Measurements from ENCODE around the gene PHOX2A. TPM values are rescaled to one million over a fixed set of nuclear protein-coding genes. Genes with fewer than 3 reads are reported as not detected.
"Not testable (repeated sequence)": the region's sequence is repeated elsewhere in the genome, so short reads cannot be mapped to it uniquely, and the experiment has no call there.

The PHOX2A gene
- total RNA-seq, 6 experiments from 2014 or later: not detected

DNA sequence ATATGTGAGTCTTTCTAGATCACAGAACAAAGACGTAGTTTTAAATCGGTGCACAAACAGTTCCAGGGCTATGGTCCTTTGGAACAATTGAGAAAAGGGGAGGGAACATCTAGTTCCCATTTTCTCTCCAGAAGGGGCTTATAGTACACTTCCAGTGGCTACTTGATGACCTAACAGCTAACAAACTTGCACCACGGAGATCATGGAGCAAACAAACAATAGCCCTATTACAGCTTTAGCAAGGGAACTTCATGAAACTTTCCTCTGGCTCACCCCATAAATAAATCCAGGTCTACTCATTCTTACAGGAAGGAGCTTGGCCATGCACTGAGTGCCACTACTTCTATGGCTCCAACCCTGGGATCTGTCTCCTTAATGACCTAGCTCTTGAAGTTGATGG is 35.7 kb downstream of the PHOX2A start:
- DNase-seq (no peak), ATAC-seq (peak in 3 of 4 donors; percentile 34 to 48 (median 48))
- H3K36me3 ChIP-seq: no peaks in the 10 kb centered on the region
- TF ChIP-seq POLR2A (IDR thresholded peaks at IDR 0.05): no peak
- TF ChIP-seq, protein P1, sequence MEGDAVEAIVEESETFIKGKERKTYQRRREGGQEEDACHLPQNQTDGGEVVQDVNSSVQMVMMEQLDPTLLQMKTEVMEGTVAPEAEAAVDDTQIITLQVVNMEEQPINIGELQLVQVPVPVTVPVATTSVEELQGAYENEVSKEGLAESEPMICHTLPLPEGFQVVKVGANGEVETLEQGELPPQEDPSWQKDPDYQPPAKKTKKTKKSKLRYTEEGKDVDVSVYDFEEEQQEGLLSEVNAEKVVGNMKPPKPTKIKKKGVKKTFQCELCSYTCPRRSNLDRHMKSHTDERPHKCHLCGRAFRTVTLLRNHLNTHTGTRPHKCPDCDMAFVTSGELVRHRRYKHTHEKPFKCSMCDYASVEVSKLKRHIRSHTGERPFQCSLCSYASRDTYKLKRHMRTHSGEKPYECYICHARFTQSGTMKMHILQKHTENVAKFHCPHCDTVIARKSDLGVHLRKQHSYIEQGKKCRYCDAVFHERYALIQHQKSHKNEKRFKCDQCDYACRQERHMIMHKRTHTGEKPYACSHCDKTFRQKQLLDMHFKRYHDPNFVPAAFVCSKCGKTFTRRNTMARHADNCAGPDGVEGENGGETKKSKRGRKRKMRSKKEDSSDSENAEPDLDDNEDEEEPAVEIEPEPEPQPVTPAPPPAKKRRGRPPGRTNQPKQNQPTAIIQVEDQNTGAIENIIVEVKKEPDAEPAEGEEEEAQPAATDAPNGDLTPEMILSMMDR (IDR thresholded peaks at IDR 0.05): no peak
- WGBS (ENCODE audit: insufficient coverage, low coverage, low lambda C conversion rate, missing lambda C conversion rate): no CpG with 5 or more reads among the region's 3 CpGs
- H3K4me1 ChIP-seq: no peaks in the 10 kb centered on the region
- intact Hi-C loops (cut with DNase I): no loop called here
- H3K4me3 ChIP-seq: no peak overlapping the region
- H3K27me3 ChIP-seq: no peaks in the 10 kb centered on the region
- H3K9me3 ChIP-seq: no peaks in the 10 kb centered on the region
- no peak overlapping the region for H3K27ac ChIP-seq

DNA sequence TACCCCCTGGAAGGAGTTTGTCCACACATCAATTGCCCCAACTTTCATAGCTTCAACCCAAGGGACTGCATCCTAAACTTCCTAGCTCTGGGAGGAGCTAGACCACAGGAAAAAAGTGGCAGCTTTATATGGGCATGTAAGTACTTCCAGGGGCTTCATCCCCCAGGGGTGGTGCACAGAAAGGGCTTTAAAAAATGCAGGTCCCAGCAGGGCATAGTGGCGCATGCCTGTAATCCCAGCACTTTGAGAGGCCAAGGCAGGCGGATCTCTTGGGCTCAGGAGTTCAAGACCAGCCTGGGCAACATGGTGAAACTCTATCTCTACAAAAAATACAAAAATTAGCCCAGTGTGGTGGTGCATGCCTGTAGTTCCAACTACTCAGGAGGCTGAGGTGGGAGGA is 37.2 kb downstream of the PHOX2A start:
- H3K27me3 ChIP-seq; H3K27ac ChIP-seq; H3K4me3 ChIP-seq; intact Hi-C loops (cut with DNase I); DNase-seq; H3K4me1 ChIP-seq; H3K9me3 ChIP-seq; ATAC-seq; H3K36me3 ChIP-seq: not testable (repeated sequence)
- no CpG with 5 or more reads among the region's 2 CpGs for WGBS (ENCODE audit: insufficient coverage, low coverage, low lambda C conversion rate, missing lambda C conversion rate)

DNA sequence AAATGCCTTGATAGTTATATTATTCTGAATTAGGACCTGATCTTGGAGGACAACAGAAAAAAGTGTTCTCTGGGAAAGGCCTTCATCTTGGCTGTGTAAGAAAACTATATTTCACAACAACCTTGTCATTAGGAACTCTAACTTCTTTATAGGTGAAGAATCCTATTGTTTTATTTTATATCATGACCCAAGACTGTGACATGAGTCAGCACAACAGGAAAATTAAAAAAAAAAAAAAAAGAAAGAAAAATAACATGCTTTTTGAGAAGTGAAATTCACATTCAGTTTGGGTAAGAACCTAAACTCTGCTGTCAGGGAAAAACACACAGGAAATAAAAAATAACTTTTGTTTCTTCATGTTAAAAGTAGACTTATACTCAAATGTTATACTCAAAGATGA is 39.1 kb downstream of the PHOX2A start:
- Histone ChIP-seq H3K27ac (no peak overlapping the region), H3K36me3 (no peaks in the 10 kb centered on the region), H3K4me3 (no peak overlapping the region), H3K4me1 (no peaks in the 10 kb centered on the region), H3K9me3 (no peaks in the 10 kb centered on the region), H3K27me3 (no peaks in the 10 kb centered on the region)
- TF ChIP-seq POLR2A (IDR thresholded peaks at IDR 0.05): no peak
- TF ChIP-seq, protein P1 (IDR thresholded peaks at IDR 0.05): no peak
- ATAC-seq: no peak
- DNase-seq: no peak
- intact Hi-C loops (cut with DNase I): no loop called here

DNA sequence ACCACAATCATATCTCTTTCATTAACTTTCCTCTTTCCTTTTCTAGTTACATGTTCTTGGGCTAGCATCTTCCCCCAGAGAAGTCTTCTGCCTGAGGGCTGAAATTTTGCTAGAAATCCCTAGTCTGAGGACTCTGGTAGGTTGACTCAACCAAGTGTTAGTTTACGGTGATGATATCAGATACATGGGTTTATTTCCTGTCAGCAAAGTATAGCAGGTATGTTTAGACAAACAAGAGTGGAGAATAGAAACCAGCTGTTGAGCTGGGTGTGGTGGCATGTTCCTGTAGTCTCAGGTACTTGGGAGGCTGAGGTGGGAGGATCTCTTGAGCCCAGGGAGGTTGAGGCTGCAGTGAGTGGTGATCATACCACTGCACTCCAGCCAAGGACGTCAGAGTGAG is 40.8 kb downstream of the PHOX2A start:
- Histone ChIP-seq H3K9me3 (no peaks in the 10 kb centered on the region), H3K36me3 (no peaks in the 10 kb centered on the region), H3K27ac (no peak overlapping the region), H3K4me1 (peaks cover 0 to 3% (median 0%) of the 10 kb centered on the region in 4 donors), H3K4me3 (no peak overlapping the region), H3K27me3 (no peaks in the 10 kb centered on the region)
- intact Hi-C loops (cut with DNase I): no loop called here
- DNase-seq (no peak), ATAC-seq (no peak)
- 52% methylated on average over 2 of the region's 2 CpGs for WGBS (ENCODE audit: insufficient coverage, low coverage, low lambda C conversion rate, missing lambda C conversion rate)
- no peak for TF ChIP-seq POLR2A (IDR thresholded peaks at IDR 0.05)
- TF ChIP-seq, protein P1 (IDR thresholded peaks at IDR 0.05): no peak

DNA sequence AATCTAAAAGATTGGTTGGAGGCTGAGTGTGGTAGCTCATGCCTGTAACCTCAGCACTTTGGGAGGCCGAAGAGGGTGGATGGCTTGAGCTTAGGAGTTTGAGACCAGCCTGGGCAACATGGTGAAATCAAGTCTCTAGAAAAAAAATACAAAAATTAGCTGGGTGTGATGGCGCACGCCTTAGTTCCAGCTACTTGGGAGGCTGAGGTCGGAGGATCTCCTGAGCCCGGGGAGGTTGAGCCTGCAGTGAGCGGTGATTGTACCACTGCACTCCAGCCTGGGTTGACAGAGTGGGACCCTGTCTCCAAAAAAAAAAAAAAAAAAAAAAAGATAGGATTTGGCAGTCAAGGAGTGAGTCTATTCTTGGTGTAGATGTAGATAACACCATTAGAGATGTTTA is 41.4 kb downstream of the PHOX2A start:
- DNase-seq: no peak
- TF ChIP-seq, protein P1 (IDR thresholded peaks at IDR 0.05): no peak
- TF ChIP-seq POLR2A (IDR thresholded peaks at IDR 0.05): no peak
- Histone ChIP-seq H3K9me3 (no peaks in the 10 kb centered on the region), H3K4me1 (peaks cover 0 to 3% (median 0%) of the 10 kb centered on the region in 4 donors), H3K36me3 (no peaks in the 10 kb centered on the region), H3K4me3 (no peak overlapping the region), H3K27ac (no peak overlapping the region), H3K27me3 (no peaks in the 10 kb centered on the region)
- ATAC-seq: no peak
- 97% methylated on average over 6 of the region's 6 CpGs for WGBS (ENCODE audit: insufficient coverage, low coverage, low lambda C conversion rate, missing lambda C conversion rate)
- intact Hi-C loops (cut with DNase I): no loop called here

DNA sequence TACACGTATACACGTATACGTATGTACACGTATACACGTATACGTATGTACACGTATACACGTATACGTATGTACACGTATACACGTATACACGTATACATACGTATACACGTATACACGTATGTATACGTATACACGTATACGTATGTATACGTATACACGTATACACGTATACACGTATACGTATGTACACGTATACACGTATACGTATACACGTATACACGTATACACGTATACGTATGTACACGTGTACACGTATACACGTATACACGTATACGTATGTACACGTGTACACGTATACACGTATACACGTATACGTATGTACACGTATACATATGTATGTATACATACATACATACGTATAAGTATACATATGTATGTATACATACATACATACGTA is 42.5 kb downstream of the PHOX2A start:
- 88% methylated on average over 43 of the region's 43 CpGs for WGBS (ENCODE audit: insufficient coverage, low coverage, low lambda C conversion rate, missing lambda C conversion rate)
- H3K36me3 ChIP-seq; H3K27ac ChIP-seq; H3K9me3 ChIP-seq; intact Hi-C loops (cut with DNase I); H3K4me3 ChIP-seq; ATAC-seq; DNase-seq; H3K4me1 ChIP-seq; H3K27me3 ChIP-seq: not testable (repeated sequence)

Data from right lobe of liver (tissue), 6 donors.